ENCODE measurements around the gene PBRM1. TPM values are rescaled to one million over a fixed set of nuclear protein-coding genes. Genes with fewer than 3 reads are reported as not detected.
A peak's percentile ranks its signal among the peaks of the same experiment; 100 is the strongest.

Gene PBRM1
- total RNA-seq, 3 donors from 2014 or later (not counting 1 experiment from before 2014, with no cell fraction given): 70.2 to 79.7 (median 76.6) TPM

DNA sequence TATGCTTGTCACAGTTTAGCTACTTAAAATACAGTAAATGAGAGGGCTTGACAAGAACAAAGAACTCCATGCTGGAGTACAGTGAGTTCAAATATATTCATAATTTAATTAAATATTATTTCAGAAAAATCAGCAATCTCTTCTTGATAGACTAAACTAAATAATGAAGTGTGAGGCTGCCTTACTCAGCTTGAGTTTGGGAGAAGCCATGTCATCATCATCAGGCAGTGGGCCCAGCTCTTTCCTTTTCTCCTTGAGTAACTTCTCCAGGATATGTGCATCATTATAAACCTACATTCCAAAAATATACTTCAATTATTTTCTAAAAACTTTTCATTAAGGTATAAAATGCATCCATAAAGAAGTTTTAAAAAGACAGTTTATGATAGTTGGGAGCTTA, 70.5 kb downstream of the PBRM1 start:
- H3K9me3 Mint-ChIP-seq: no peaks in the 10 kb centered on the region
- no peaks in the 10 kb centered on the region for H3K27me3 Mint-ChIP-seq (ENCODE audit: low read depth in 2 of 2)
- no peak overlapping the region for H3K27ac ChIP-seq (ENCODE audit: low read length)
- H3K4me3 Mint-ChIP-seq: no peak overlapping the region
- H3K4me3 ChIP-seq (ENCODE audit: low read length): no peak overlapping the region
- H3K27ac Mint-ChIP-seq: no peak overlapping the region
- peaks cover 4 to 5% of the 10 kb centered on the region in 2 donors for H3K4me1 Mint-ChIP-seq
- H3K27me3 ChIP-seq (ENCODE audit: control insufficient read depth, insufficient read depth, low read length): no peaks in the 10 kb centered on the region
- intact Hi-C loops (cut with micrococcal nuclease): no loop called here
- H3K36me3 Mint-ChIP-seq: no peaks in the 10 kb centered on the region
- no peaks in the 10 kb centered on the region for H3K9me3 ChIP-seq (ENCODE audit: control insufficient read depth, insufficient read depth, low read length)
- H3K36me3 ChIP-seq (ENCODE audit: control insufficient read depth, insufficient read depth, low read length): peaks cover 62% of the 10 kb centered on the region
- TF ChIP-seq CTCF (IDR thresholded peaks at IDR 0.05): no peak
- H3K4me1 ChIP-seq (ENCODE audit: control insufficient read depth, insufficient read depth, low read length): no peaks in the 10 kb centered on the region
- ATAC-seq (no peak), DNase-seq (no peak)

DNA sequence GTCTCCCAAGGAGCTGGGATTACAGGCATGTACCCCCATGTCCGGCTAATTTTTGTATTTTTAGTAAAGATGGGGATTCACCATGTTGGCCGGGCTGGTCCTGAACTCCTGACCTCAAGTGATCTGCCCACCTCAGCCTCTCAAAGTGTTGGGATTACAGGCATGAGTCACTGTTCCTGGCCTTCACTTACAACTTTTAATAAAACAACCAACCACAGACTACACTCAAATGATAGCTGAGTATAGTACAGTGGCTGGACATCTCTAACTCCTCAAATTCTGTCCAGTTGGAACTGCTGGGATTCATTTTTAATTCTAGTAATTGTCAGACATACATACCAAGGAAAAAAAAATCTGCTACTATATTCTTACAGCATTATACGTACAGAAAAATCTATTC, 71.0 kb downstream of the PBRM1 start:
- no peaks in the 10 kb centered on the region for H3K9me3 ChIP-seq (ENCODE audit: control insufficient read depth, insufficient read depth, low read length)
- WGBS (ENCODE audit: insufficient coverage): 93% methylated on average over 2 of the region's 3 CpGs
- no peak overlapping the region for H3K27ac Mint-ChIP-seq
- H3K27ac ChIP-seq (ENCODE audit: low read length): no peak overlapping the region
- TF ChIP-seq CTCF (IDR thresholded peaks at IDR 0.05): no peak
- H3K4me1 Mint-ChIP-seq: peaks cover 0 to under 1% of the 10 kb centered on the region in 2 donors
- H3K36me3 Mint-ChIP-seq: no peaks in the 10 kb centered on the region
- H3K36me3 ChIP-seq (ENCODE audit: control insufficient read depth, insufficient read depth, low read length): peaks cover 64% of the 10 kb centered on the region
- no peaks in the 10 kb centered on the region for H3K27me3 ChIP-seq (ENCODE audit: control insufficient read depth, insufficient read depth, low read length)
- H3K9me3 Mint-ChIP-seq: no peaks in the 10 kb centered on the region
- no peak for ATAC-seq
- intact Hi-C loops (cut with micrococcal nuclease): no loop called here
- no peaks in the 10 kb centered on the region for H3K4me1 ChIP-seq (ENCODE audit: control insufficient read depth, insufficient read depth, low read length)
- no peak for DNase-seq
- H3K4me3 ChIP-seq (ENCODE audit: low read length): no peak overlapping the region
- no peaks in the 10 kb centered on the region for H3K27me3 Mint-ChIP-seq (ENCODE audit: low read depth in 2 of 2)
- H3K4me3 Mint-ChIP-seq: no peak overlapping the region

GRCh38 chr3:52609316-52609815, 76.3 kb downstream of the PBRM1 start:
- no peak for TF ChIP-seq CTCF (IDR thresholded peaks at IDR 0.05)
- Histone ChIP-seq H3K4me3 (ENCODE audit: low read length) (no peak overlapping the region), H3K4me1 (ENCODE audit: control insufficient read depth, insufficient read depth, low read length) (no peaks in the 10 kb centered on the region), H3K36me3 (ENCODE audit: control insufficient read depth, insufficient read depth, low read length) (peaks cover 62% of the 10 kb centered on the region), H3K27me3 (ENCODE audit: control insufficient read depth, insufficient read depth, low read length) (no peaks in the 10 kb centered on the region), H3K27ac (ENCODE audit: low read length) (no peak overlapping the region), H3K9me3 (ENCODE audit: control insufficient read depth, insufficient read depth, low read length) (no peaks in the 10 kb centered on the region)
- H3K4me3 Mint-ChIP-seq: no peak overlapping the region
- WGBS (ENCODE audit: insufficient coverage): 100% methylated on average over 5 of the region's 8 CpGs
- ATAC-seq (no peak), DNase-seq (no peak)
- H3K4me1 Mint-ChIP-seq: peaks cover 6 to 7% of the 10 kb centered on the region in 2 donors
- H3K27me3 Mint-ChIP-seq (ENCODE audit: low read depth in 2 of 2): no peaks in the 10 kb centered on the region
- peaks cover 8% of the 10 kb centered on the region for H3K36me3 Mint-ChIP-seq
- no peak overlapping the region for H3K27ac Mint-ChIP-seq
- H3K9me3 Mint-ChIP-seq: no peaks in the 10 kb centered on the region
- intact Hi-C loops (cut with micrococcal nuclease): no loop called here

GRCh38 chr3:52608337-52608736, 77.4 kb downstream of the PBRM1 start:
- H3K27ac ChIP-seq (ENCODE audit: low read length): no peak overlapping the region
- H3K36me3 ChIP-seq (ENCODE audit: control insufficient read depth, insufficient read depth, low read length): peaks cover 61% of the 10 kb centered on the region
- intact Hi-C loops (cut with micrococcal nuclease): no loop called here

More at GRCh38 chr3:52608337-52608736, 77.4 kb downstream of the PBRM1 start:
- Mint-ChIP-seq H3K36me3 (peaks cover 16% of the 10 kb centered on the region), H3K9me3 (no peaks in the 10 kb centered on the region), H3K4me1 (peaks cover 6 to 7% of the 10 kb centered on the region in 2 donors), H3K27ac (peak overlapping the region in 1 of 2 donors; percentile 1), H3K4me3 (no peak overlapping the region), H3K27me3 (ENCODE audit: low read depth in 2 of 2) (no peaks in the 10 kb centered on the region)
- no peak for TF ChIP-seq CTCF (IDR thresholded peaks at IDR 0.05)
- ATAC-seq (no peak), DNase-seq (no peak)
- Histone ChIP-seq H3K9me3 (ENCODE audit: control insufficient read depth, insufficient read depth, low read length) (no peaks in the 10 kb centered on the region), H3K27me3 (ENCODE audit: control insufficient read depth, insufficient read depth, low read length) (no peaks in the 10 kb centered on the region), H3K4me3 (ENCODE audit: low read length) (no peak overlapping the region), H3K4me1 (ENCODE audit: control insufficient read depth, insufficient read depth, low read length) (no peaks in the 10 kb centered on the region)
- 96% methylated on average over 1 of the region's 2 CpGs for WGBS (ENCODE audit: insufficient coverage)

Data from natural killer cell (primary cell).